GM19463 (cell line): ENCODE data around the gene ASTN2.
"Not testable (repeated sequence)": the region's sequence is repeated elsewhere in the genome, so short reads cannot be mapped to it uniquely, and the experiment has no call there.

Experiments used
- ATAC-seq: cut with Tn5 transposase; IDR thresholded peaks from one replicate; pipeline ENCODE4 v1.9.1; 2021; ENCODE audit warnings: mild to moderate bottlenecking, moderate library complexity; ENCODE audit not compliant: unreplicated experiment

The ASTN2 gene

GRCh38 chr9:116476935-116477381, 937.9 kb downstream of the ASTN2 start:
- ATAC-seq: no peak

- no peak for ATAC-seq
These were observed 938.9 kb downstream of the ASTN2 start for GRCh38 chr9:116476002-116476401.

DNA sequence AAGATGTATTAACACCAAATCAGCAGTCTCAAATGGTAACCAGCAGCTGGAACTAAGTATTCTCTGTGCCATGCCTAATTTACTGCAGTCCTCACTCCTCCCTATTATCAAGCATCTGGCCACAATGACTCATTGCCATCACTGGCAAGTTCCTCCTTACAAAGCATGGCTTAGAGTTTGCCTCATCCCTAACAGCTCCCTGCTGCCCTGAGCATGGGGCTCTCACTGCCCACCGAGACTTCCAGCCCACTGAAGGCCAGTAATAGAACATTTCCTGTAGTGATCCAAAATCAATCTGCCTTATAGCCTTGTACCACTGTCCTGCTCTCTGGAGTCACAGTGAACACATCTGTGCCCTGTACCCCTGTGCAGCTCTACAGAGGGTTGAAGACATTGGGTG, 939.7 kb downstream of the ASTN2 start:
- no peak for ATAC-seq

- ATAC-seq: no peak
These were observed 942.8 kb downstream of the ASTN2 start for GRCh38 chr9:116471944-116472506.

GRCh38 chr9:116471093-116471906, 943.6 kb downstream of the ASTN2 start:
- ATAC-seq: no peak

DNA sequence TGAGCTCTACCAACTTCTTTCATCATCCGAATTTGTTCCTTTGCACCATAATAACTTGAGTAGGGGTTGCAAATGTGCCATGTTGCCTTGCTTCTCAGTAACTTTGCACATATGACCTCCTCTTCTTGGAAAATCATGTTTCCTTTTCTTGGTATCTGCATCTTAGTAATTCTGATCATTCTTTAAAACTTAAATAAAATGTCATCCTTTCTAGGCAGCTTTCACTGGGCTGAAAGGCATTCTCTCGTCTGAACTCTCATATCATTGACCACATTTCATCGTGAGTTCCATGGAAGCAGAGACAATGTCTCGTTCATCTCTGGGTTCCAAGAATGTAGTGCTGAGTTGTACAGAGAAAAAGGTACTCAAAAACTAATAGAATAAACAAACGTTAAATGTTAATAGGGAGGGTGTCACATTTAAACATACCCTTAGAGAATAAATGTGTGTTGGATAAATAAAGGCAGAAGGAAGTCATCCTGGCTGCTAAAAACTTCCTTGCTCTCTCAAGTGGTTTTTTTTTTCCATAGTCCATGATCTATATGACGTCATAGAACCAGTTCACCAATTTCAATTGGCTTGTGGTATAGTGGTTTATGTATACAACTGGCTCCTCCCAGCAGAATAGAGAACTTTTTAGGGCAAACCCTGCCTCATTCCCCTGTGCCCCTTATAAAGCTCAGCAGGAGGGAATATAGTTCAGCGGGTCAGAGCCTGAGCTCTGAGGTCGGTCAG, 945.9 kb downstream of the ASTN2 start:
- ATAC-seq: no peak

GRCh38 chr9:116468369-116468768, 946.5 kb downstream of the ASTN2 start:
- ATAC-seq: no peak

GRCh38 chr9:116467740-116468351, 947.0 kb downstream of the ASTN2 start:
- ATAC-seq: no peak

- no peak for ATAC-seq
These were observed 948.3 kb downstream of the ASTN2 start for GRCh38 chr9:116466271-116467235.

GRCh38 chr9:116465576-116466270, 949.1 kb downstream of the ASTN2 start:
- ATAC-seq: no peak

GRCh38 chr9:116464987-116465571, 949.8 kb downstream of the ASTN2 start:
- ATAC-seq: no peak

DNA sequence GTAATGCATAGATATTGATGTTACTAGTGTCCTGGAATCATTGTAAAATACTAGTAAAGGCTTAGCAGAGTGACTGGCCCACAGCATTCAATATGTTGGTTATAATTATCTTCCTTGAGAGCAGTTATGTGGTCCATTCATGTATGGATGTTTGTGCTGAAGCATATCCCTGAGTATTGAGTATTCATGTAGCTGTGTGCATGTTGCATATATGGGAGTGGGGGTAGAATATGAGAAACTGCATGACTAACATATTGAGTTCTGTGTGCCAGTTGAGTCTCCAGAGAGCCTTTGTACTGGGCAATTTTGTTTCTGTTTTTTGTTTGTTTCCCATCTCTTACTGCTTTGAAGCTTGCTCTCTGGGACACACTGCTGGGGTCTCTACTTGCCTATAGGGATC, 950.4 kb downstream of the ASTN2 start:
- no peak for ATAC-seq

- ATAC-seq: no peak
These were observed 953.2 kb downstream of the ASTN2 start for GRCh38 chr9:116461632-116462031.

DNA sequence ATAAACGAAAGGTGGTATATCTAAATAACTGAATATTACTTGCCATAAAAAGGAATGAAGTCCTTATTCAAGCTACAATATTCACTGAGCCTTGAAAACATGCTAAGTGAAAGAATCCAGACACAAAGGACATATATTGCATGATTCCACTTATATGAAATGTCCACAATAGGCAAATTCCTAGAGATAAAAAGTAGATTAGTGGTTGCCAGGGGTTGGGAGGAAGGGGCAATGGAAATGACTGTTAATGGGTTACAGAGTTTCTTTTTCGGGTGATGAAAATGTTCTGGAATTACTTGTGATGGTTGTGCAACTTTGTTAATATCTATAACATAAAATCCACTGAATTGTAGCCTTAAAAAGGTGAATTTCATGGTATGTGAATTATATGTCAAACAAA, 954.8 kb downstream of the ASTN2 start:
- no peak for ATAC-seq

DNA sequence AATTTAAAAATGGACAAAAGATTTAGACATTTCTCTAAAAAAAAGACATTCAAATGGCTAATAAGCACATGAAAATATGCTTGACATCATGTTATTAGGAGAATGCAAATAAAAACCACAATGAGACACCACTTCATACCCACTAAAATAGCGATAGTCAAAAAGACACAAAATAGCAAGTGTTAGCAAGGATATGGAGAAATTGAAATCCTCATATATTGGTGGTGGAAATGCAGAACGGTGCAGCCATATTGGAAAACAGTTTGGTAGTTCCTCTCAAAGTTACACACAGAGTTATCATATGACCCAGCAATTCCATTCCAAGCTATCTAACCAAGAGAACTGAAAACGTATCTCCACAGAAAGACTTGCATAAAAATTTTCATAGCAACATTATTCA, 955.3 kb downstream of the ASTN2 start:
- no peak for ATAC-seq

DNA sequence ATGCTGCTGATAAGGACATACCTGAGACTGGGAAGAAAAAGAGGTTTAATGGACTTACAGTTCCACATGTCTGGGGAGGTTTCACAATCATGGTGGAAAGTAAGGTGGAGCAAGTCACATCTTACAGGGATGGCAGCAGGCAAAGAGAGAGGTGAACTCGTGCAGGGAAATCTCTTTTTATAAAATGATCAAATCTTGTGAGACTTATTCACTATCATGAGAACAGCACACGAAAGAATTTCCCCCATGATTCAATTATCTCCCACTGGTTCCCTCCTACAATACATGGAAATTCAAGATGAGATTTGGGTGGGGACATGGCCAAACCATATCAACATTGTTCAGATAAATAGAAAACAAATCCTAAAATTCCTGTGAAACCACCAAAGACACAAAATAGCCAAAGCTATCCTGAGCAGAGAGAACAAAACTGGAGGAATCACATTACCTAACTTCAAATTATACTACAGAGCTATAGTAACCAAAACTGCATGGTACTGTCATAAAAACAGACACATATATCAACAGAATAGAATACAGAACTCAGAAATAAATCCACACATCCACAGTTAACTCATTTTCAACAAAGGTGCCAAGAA, 958.3 kb downstream of the ASTN2 start:
- ATAC-seq: no peak

- not testable (repeated sequence) for ATAC-seq
These were observed 960.3 kb downstream of the ASTN2 start for GRCh38 chr9:116454539-116454938.

- no peak for ATAC-seq
These were observed 961.1 kb downstream of the ASTN2 start for GRCh38 chr9:116453785-116454184.

DNA sequence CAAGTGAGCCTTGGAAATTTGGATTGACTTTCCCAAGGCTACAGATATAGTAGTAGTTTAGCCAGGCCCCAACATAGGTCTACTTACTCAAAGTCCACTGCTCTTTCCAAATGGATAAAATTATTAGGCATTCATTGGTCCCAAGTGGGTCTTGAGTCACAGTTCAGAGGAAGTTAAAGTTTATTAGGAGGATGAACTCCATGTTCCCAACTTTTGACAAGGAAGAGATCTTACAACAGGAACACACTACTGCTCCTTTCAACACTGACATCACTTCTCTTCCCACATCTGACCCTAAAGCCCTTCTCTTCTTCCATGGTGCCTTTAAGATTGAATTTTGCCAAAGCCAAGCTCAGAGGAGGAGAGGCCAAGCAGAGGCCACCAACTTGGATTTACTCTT, 962.2 kb downstream of the ASTN2 start:
- no peak for ATAC-seq
